NCI-H748 treated with DMSO at 0.1 percent for 48 hours (cell line): ENCODE data around the gene XPR1.

Source experiments
- DNase-seq: peaks from one replicate; lab custom pipeline; 2025; lab: John Stamatoyannopoulos, UW

Gene XPR1

DNA sequence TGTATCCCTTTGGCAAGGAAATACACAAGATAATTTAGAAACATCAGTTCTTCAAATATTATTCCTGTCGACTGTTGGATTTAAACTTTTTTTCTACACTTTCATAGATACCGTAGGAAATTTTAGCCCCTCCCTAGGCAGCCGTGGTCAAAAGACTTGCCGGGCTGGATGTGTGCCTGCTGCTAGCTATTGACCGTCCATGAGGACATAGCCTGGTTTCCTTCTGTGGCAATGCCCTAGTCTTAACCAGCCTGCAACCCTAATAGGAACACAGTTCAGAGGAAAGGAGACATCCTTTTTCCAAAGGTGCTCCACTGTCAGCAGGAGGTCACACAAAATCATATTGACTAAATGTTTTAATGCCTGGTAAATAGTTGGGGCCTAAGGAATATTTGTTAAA, 260.4 kb downstream of the XPR1 start:
- no peak for DNase-seq

DNA sequence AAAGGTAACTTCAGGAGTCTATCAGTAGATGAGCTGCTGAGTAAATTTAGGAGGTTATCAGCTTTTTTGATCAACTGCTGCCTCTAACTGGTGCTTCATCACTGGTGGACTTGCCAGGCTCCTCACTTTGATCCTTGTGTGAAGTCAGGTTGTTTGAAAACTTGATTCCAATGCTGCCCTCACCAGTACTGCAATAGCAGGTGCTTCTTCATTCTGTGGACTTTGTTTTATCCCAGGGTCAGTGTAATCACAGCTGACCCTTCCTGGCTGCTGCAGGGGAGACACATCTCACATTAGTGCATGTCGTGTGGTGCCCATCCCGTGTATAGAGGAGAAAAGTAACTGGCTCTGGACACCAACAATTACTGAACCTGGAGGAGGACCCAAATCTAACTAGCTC, 260.9 kb downstream of the XPR1 start:
- DNase-seq: no peak

DNA sequence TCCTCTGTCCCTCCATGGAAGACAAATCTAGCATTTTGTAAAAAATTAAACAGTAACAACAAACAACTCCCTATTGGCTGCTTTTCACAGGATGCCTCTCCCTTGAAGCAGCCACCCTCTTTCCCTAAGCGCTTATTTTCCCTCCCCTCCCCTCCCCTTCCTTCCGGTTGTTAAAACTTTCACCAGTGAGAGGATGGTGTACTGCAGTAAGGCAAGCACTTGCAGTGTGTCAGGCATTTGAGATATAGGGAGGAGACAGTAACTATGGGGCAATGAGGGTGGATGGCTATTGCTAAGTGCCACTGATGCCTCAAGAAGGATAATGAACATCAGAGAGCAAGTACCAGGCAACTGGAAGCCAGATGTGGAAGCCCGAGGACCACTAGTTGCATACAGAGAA, 261.8 kb downstream of the XPR1 start:
- DNase-seq: no peak

GRCh38 chr1:180896161-180896560, 264.3 kb downstream of the XPR1 start:
- no peak for DNase-seq

- DNase-seq: no peak
Observed at GRCh38 chr1:180898441-180899219, 266.8 kb downstream of the XPR1 start.

DNA sequence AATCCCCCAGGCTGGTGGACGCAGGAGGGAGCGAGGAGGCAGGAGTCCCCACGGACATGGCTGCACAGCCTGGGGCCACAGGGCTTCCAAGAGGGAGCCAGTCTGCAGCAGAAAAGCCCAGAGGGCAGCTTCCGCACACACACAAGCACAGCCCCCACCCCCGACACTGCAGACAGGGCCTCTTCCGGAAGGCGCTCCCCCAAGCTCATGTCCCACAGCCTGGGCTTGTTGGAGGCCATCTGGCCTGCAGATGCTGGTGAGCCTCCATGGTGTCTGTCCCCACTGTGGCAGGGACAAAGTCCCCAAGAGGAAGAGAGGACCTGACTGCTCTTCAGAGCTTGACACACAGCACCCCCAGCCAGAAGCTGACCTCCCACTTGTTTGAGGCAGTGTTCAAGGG, 267.4 kb downstream of the XPR1 start:
- no peak for DNase-seq

- no peak for DNase-seq
Observed at GRCh38 chr1:180901076-180901990, 269.5 kb downstream of the XPR1 start.

GRCh38 chr1:180902541-180902940, 270.7 kb downstream of the XPR1 start:
- DNase-seq: no peak

- DNase-seq: no peak
Observed at GRCh38 chr1:180905927-180906326, 274.1 kb downstream of the XPR1 start.

DNA sequence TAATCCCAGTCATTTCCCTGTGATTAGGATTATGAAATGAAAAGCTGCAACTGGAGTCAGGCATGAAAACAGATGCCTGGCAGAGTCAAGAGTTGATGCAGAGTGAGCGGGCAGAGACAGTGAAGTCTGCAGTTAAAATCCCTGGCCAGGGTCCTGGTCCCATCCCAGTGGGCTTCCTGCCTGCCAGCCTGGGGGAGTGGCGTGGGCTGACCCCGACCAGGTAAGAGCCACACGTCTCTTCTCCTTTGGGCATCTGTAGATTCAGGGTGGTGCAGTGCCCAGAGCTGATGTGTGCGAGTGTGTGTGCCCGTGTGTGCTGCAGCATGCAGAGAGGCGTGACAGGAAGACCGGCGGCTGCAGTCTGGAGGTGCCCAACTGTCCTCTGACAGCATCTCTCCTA, 274.7 kb downstream of the XPR1 start:
- DNase-seq: no peak

DNA sequence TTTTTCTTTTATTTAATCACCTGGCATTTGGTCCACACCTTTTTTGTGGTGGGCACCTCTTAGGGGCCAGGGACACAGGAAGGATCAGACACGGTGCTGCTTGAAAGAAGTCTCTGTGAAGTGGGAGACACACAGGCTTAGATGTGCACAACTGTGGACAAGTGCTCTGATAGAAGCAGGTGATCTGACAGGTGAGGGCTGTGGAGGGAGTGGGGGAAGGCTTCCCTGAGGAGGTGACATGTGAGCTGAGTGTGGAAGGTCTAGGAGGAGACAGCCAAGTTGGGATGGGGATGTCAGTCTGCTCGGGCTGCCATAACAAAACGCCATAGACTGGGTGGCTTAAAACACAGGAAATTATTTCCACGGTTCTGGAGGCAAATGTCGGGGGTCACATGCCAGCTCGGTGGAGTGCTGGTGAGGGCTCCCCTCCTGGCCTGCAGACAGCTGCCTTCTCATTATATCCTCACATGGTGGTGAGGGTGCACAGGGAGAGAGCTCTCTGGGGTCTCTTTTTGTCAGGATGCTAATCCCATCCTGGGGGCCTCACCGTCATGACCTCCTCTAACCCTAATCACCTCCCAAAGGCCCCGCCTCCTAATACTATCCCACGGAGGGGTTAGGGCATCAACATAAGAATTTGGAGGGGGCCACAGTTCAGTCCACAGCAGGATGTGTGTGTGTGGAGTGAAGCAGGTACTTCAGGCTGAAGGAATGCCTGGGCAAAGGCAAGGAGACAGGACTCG, 275.7 kb downstream of the XPR1 start:
- DNase-seq: no peak

DNA sequence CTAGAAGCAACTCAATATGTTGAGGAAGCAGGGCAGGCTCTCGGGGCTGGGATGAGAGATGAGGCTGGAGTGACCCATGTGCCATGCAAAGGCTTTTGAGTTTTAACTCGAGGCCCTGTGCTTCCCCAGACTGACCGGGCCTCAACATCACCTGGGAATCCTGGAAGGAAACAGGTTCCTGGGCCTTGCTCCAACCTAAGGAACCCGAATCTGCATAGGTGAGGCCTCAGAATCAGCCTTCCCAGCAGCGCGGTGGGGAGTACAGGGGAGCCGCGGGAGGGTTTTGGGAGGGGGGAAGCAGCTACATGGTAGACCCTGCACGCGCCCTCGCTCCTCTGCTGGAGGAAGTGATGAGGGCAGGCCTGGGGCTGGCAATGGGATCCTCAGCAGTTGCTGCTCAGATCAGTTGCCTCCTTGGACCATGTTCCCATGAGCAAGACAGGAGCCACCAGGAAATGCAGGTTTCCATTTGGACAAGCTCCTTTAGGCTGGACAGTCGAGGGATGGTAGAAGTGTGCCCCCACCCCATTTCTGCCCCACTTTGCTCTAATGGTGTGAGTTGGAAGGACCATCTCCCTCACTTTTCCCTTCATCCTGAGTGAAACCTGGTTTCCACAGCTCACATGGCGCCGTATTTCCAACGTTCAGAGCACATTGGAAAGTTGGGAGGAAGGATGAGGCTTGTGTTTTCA, 276.4 kb downstream of the XPR1 start:
- DNase-seq: no peak

DNA sequence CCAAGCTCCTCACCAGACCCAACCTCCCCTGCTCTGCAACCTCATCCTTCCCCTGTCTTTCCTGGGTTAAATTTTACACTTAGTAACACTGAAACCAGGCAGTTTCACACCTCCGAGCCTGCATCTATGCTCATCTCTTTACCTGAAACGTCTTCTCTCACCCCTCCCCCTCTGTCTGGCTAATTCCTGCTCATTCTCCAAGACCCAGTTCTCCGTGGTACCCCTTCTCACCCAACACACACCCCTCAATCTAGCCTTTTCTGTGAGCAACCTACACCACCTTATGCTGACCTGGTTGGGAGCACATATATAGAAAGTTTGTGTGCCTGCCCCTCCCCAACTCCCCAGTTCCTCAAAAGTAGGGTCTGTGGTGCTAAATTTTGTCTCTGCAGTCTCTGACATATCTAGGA, 277.2 kb downstream of the XPR1 start:
- no peak for DNase-seq

DNA sequence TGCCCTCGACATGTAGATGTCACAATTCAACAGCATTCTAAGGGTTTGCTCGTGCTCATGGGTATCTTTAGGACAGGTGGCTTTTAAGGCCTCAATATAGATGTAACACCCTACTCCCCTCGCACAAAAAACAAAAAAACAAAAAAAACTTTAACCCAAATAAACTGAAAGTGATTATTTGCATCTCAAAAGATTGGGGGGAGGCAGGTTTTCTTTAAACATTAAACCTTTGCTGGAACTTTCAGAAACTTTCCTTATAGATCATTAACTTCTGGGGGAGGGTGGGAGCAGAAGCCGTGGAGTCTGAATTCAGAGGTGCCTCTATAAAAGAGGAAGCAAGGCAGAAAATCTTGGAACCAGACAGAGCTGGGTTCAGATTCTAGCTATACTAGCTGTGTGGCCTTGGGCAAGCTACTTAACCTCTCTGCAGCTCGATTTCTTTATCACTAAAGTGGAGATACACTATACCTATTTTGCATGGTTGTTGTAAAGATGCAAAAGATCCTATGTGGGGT, 277.7 kb downstream of the XPR1 start:
- no peak for DNase-seq

- no peak for DNase-seq
Observed at GRCh38 chr1:180911640-180912191, 279.9 kb downstream of the XPR1 start.

GRCh38 chr1:180912211-180912800, 280.5 kb downstream of the XPR1 start:
- DNase-seq: no peak

GRCh38 chr1:180912801-180913565, 281.2 kb downstream of the XPR1 start, which contains the start of gene KIAA1614:
Gene KIAA1614 (plus strand): TSS chr1:180912897. CDS start chr1:180913244, 347 bp downstream.
- no peak for DNase-seq

- DNase-seq: no peak
Observed at GRCh38 chr1:180915426-180915965, 283.7 kb downstream of the XPR1 start.

GRCh38 chr1:180916012-180916770, 284.4 kb downstream of the XPR1 start:
- no peak for DNase-seq
